Colonic mucosa (tissue), 4 donors: Measurements from ENCODE around the gene AADACL3. TPM values are rescaled to one million over a fixed set of nuclear protein-coding genes. Genes with fewer than 3 reads are reported as not detected.

Source experiments
- DNase-seq: peaks from one replicate; pipeline ENCODE4 v3.0.0-alpha.2; 2020
- H3K27ac ChIP-seq: fragments of 200-600 bp; one replicate; pipeline ENCODE4 v1.8.0; 2021
- H3K27me3 ChIP-seq: fragments of 200-600 bp; one replicate; pipeline ENCODE4 v1.8.0; 2021
- H3K36me3 ChIP-seq: fragments of 200-600 bp; one replicate; pipeline ENCODE4 v1.8.0; 2021
- H3K4me1 ChIP-seq: fragments of 200-600 bp; one replicate; pipeline ENCODE4 v1.8.0; 2021; ENCODE audit warnings: mild to moderate bottlenecking
- H3K4me3 ChIP-seq: fragments of 200-600 bp; one replicate; pipeline ENCODE4 v1.8.0; 2021
- H3K9ac ChIP-seq, 2 donors: one replicate each; pipeline ENCODE4 v1.7.0; 2013; ENCODE audit warnings: control low read depth in 2 of 2, low read depth in 2 of 2, low read length in 2 of 2
- H3K9me3 ChIP-seq: fragments of 200-600 bp; one replicate; pipeline ENCODE4 v1.8.0; 2021
- intact Hi-C: fragments of 100-400 bp; cut with DNase I; formaldehyde crosslinking; loops from one replicate; pipeline ENCODE4 v1.14.1; 2022
- total RNA-seq, 2 donors: library from RNA; stranded (reverse); fragmentation: NEBNext Ultra II Directional in 1 of 2; extraction: Animal tissue kit (Norgen Biotek cat#: 25700) in 1 of 2; gene quantifications; one replicate each; pipeline ENCODE4 v1.2.1, GENCODE V29; 2021
- TF ChIP-seq, protein P1 (sequence below): fragments of 200-600 bp; IDR thresholded peaks from one replicate; pipeline ENCODE4 v1.8.0; 2022; ENCODE audit warnings: antibody characterized with exemption, mild to moderate bottlenecking
- donor health status: healthy.
- donor health status: DM: no; HTN: no; CAD: no.
- donor health status: DM: no; HTN: no; CAD: no.

The AADACL3 gene
- total RNA-seq, 2 donors from 2014 or later, result not detected

GRCh38 chr1:12757836-12758235, 41.9 kb downstream of the AADACL3 start:
- TF ChIP-seq, protein P1, sequence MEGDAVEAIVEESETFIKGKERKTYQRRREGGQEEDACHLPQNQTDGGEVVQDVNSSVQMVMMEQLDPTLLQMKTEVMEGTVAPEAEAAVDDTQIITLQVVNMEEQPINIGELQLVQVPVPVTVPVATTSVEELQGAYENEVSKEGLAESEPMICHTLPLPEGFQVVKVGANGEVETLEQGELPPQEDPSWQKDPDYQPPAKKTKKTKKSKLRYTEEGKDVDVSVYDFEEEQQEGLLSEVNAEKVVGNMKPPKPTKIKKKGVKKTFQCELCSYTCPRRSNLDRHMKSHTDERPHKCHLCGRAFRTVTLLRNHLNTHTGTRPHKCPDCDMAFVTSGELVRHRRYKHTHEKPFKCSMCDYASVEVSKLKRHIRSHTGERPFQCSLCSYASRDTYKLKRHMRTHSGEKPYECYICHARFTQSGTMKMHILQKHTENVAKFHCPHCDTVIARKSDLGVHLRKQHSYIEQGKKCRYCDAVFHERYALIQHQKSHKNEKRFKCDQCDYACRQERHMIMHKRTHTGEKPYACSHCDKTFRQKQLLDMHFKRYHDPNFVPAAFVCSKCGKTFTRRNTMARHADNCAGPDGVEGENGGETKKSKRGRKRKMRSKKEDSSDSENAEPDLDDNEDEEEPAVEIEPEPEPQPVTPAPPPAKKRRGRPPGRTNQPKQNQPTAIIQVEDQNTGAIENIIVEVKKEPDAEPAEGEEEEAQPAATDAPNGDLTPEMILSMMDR, result no peak
- H3K36me3 ChIP-seq, result no peaks in the 10 kb centered on the region
- H3K9me3 ChIP-seq, result no peaks in the 10 kb centered on the region
- no peak for DNase-seq
- no peak overlapping the region for H3K27ac ChIP-seq
- intact Hi-C loops, result no loop called here
- H3K4me3 ChIP-seq, result no peak overlapping the region
- H3K4me1 ChIP-seq, result no peaks in the 10 kb centered on the region
- H3K27me3 ChIP-seq, result no peaks in the 10 kb centered on the region
- H3K9ac ChIP-seq, result no peak overlapping the region

GRCh38 chr1:12760256-12760795, 44.4 kb downstream of the AADACL3 start:
- H3K4me3 ChIP-seq, result no peak overlapping the region
- no peaks in the 10 kb centered on the region for H3K27me3 ChIP-seq
- no peak overlapping the region for H3K9ac ChIP-seq
- intact Hi-C loops, result no loop called here
- no peak overlapping the region for H3K27ac ChIP-seq
- no peaks in the 10 kb centered on the region for H3K36me3 ChIP-seq
- H3K9me3 ChIP-seq, result no peaks in the 10 kb centered on the region
- no peak for DNase-seq
- TF ChIP-seq, protein P1, result no peak
- H3K4me1 ChIP-seq, result no peaks in the 10 kb centered on the region

GRCh38 chr1:12761781-12762180, 45.9 kb downstream of the AADACL3 start:
- no peak for DNase-seq
- H3K4me3 ChIP-seq, result no peak overlapping the region
- no peaks in the 10 kb centered on the region for H3K27me3 ChIP-seq
- no peaks in the 10 kb centered on the region for H3K9me3 ChIP-seq
- no peak overlapping the region for H3K9ac ChIP-seq
- no peaks in the 10 kb centered on the region for H3K36me3 ChIP-seq
- H3K4me1 ChIP-seq, result no peaks in the 10 kb centered on the region
- TF ChIP-seq, protein P1, result no peak
- intact Hi-C loops, result no loop called here
- H3K27ac ChIP-seq, result no peak overlapping the region

GRCh38 chr1:12762766-12763165, 46.9 kb downstream of the AADACL3 start:
- no peak overlapping the region for H3K9ac ChIP-seq
- no peak overlapping the region for H3K27ac ChIP-seq
- H3K27me3 ChIP-seq, result no peaks in the 10 kb centered on the region
- H3K4me3 ChIP-seq, result no peak overlapping the region
- H3K9me3 ChIP-seq, result no peaks in the 10 kb centered on the region
- no peaks in the 10 kb centered on the region for H3K36me3 ChIP-seq
- no peak for DNase-seq
- TF ChIP-seq, protein P1, result no peak
- H3K4me1 ChIP-seq, result no peaks in the 10 kb centered on the region
- intact Hi-C loops, result no loop called here

DNA sequence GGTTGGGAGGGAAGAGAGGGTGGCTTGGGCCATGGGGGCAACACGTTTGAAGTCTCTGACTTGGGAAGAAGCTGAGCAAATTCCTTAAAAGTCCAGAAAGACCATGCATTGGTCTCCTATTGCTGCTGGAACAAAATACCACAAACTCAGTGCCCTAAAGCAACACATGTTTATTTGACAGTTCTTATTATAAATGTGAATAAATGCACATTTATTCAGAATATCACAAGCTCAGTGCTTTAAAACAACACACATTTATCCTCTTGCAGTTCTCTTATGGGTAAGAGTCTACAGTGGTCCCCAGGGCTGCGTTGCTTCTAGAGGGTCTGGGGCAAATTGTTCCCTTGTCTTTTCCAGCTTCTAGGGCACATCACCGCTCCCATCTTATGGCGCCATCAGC, 47.6 kb downstream of the AADACL3 start:
- no peaks in the 10 kb centered on the region for H3K36me3 ChIP-seq
- H3K4me3 ChIP-seq, result no peak overlapping the region
- no peaks in the 10 kb centered on the region for H3K27me3 ChIP-seq
- H3K4me1 ChIP-seq, result no peaks in the 10 kb centered on the region
- no peaks in the 10 kb centered on the region for H3K9me3 ChIP-seq
- intact Hi-C loops, result no loop called here
- TF ChIP-seq, protein P1, result no peak
- H3K27ac ChIP-seq, result no peak overlapping the region
- no peak for DNase-seq
- no peak overlapping the region for H3K9ac ChIP-seq
